Activated CD8-positive, alpha-beta memory T cell treated with anti-CD3 and anti-CD28 coated beads for 24 hours (primary cell): ENCODE data around the gene MTHFSD.

Experiments
- DNase-seq: peaks from one replicate; pipeline ENCODE4 v3.0.0-alpha.2; 2020

MTHFSD gene

GRCh38 chr16:86581458-86581857 is 26.4 kb upstream of the MTHFSD start:
- no peak for DNase-seq

- DNase-seq = no peak
Observed at GRCh38 chr16:86580791-86581170, 25.7 kb upstream of the MTHFSD start.

- DNase-seq = no peak
Observed at GRCh38 chr16:86580063-86580790, 25.2 kb upstream of the MTHFSD start.

GRCh38 chr16:86579268-86580062 is 24.4 kb upstream of the MTHFSD start:
- DNase-seq = no peak

GRCh38 chr16:86578611-86579267 is 23.7 kb upstream of the MTHFSD start:
- no peak for DNase-seq

GRCh38 chr16:86578061-86578599 is 23.1 kb upstream of the MTHFSD start, which contains the start of gene FOXL1:
TSS of gene FOXL1 (plus strand) at chr16:86578549. CDS start at chr16:86578724, 175 bp downstream.
- DNase-seq = no peak

GRCh38 chr16:86577314-86577971 is 22.4 kb upstream of the MTHFSD start:
- no peak for DNase-seq

- DNase-seq = no peak
Observed at GRCh38 chr16:86576591-86577313, 21.7 kb upstream of the MTHFSD start.

GRCh38 chr16:86575754-86576557 is 20.9 kb upstream of the MTHFSD start:
- DNase-seq = peak; percentile 71

- no peak for DNase-seq
Observed at GRCh38 chr16:86575095-86575685, 20.2 kb upstream of the MTHFSD start.

GRCh38 chr16:86574646-86575045 is 19.6 kb upstream of the MTHFSD start:
- no peak for DNase-seq

- no peak for DNase-seq
Observed at GRCh38 chr16:86573646-86574508, 18.8 kb upstream of the MTHFSD start.

- DNase-seq = no peak
Observed at GRCh38 chr16:86573215-86573614, 18.2 kb upstream of the MTHFSD start.

- DNase-seq = no peak
Observed at GRCh38 chr16:86572606-86573005, 17.6 kb upstream of the MTHFSD start.

- no peak for DNase-seq
Observed at GRCh38 chr16:86572041-86572521, 17.0 kb upstream of the MTHFSD start.

- DNase-seq = no peak
Observed at GRCh38 chr16:86571530-86571915, 16.5 kb upstream of the MTHFSD start.

- no peak for DNase-seq
Observed at GRCh38 chr16:86570558-86571529, 15.8 kb upstream of the MTHFSD start.

GRCh38 chr16:86569701-86570447 is 14.8 kb upstream of the MTHFSD start:
- no peak for DNase-seq
